ENCODE data around the gene IL10.

DNA sequence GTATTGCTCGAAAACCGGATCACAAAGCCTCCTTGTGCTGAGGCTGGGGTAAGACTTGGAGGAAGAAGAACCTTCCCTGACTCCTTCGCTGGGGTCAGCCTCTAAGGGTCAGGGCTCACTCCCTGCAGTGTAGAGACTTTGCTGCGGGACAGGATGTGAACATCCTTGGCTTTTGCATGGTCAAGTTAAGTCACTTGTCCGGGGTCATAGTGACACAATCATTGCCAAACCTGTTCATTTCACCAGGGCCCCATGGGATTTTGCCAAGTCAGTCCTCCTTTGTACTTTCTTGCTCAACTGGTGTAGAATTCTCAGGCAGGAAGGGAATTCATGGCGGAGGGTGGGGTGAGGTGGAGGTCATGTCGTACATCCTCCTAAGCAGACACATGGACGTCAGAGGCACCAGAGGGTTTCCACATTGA is 24.7 kb upstream of the IL10 start:
- TF ChIP-seq, protein P1, sequence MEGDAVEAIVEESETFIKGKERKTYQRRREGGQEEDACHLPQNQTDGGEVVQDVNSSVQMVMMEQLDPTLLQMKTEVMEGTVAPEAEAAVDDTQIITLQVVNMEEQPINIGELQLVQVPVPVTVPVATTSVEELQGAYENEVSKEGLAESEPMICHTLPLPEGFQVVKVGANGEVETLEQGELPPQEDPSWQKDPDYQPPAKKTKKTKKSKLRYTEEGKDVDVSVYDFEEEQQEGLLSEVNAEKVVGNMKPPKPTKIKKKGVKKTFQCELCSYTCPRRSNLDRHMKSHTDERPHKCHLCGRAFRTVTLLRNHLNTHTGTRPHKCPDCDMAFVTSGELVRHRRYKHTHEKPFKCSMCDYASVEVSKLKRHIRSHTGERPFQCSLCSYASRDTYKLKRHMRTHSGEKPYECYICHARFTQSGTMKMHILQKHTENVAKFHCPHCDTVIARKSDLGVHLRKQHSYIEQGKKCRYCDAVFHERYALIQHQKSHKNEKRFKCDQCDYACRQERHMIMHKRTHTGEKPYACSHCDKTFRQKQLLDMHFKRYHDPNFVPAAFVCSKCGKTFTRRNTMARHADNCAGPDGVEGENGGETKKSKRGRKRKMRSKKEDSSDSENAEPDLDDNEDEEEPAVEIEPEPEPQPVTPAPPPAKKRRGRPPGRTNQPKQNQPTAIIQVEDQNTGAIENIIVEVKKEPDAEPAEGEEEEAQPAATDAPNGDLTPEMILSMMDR (optimal IDR thresholded peaks at IDR 0.05 in 1 of 3, IDR thresholded peaks at IDR 0.05 in 1 of 3, conservative IDR thresholded peaks at IDR 0.05 in 1 of 3; ENCODE audit: extremely low read depth in 1 of 3, insufficient read depth in 2 of 3, low read length in 3 of 3), result no peak
- TF ChIP-seq EZH2 (IDR thresholded peaks at IDR 0.05; ENCODE audit: low read length), result no peak

All from keratinocyte (primary cell).